ENCODE data around the gene BCR.

DNA sequence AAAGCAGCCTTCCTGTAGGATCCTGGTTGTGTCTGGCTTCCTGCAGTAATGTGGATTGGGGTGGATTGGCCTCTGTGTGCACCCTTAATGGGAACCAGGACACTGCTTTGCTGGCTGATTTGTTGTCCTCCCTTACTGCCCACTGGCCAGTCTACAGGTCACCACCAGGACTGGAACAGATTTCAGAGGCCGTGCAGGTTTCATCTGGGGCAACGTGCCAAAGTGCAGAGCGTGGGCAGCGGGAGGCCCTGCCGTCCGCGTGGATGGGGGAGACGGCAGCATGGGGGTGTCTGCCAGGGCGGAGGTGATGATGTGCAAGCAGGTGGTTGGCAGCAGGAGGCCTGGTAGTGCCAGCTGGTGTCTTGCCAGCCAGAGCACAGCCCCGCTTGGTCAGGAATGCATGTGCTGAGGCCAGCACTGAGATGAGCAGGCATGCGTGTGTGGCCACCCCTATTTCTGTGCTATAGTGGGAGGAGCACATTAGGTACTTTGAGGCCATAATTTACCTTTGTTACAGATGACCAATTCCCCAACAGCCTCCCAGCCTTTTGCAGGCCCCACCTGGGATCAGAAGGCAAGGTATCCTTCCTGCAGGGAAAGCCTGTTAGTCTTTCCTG lies 24.3 kb downstream of the BCR start:
- TF ChIP-seq POLR2A (IDR thresholded peaks at IDR 0.05): no peak
- TF ChIP-seq, protein P1, sequence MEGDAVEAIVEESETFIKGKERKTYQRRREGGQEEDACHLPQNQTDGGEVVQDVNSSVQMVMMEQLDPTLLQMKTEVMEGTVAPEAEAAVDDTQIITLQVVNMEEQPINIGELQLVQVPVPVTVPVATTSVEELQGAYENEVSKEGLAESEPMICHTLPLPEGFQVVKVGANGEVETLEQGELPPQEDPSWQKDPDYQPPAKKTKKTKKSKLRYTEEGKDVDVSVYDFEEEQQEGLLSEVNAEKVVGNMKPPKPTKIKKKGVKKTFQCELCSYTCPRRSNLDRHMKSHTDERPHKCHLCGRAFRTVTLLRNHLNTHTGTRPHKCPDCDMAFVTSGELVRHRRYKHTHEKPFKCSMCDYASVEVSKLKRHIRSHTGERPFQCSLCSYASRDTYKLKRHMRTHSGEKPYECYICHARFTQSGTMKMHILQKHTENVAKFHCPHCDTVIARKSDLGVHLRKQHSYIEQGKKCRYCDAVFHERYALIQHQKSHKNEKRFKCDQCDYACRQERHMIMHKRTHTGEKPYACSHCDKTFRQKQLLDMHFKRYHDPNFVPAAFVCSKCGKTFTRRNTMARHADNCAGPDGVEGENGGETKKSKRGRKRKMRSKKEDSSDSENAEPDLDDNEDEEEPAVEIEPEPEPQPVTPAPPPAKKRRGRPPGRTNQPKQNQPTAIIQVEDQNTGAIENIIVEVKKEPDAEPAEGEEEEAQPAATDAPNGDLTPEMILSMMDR (IDR thresholded peaks at IDR 0.05): no peak
- TF ChIP-seq POLR2AphosphoS5 (IDR thresholded peaks at IDR 0.05): no peak
